ENCODE measurements around the gene IL16.

IL16 gene

DNA sequence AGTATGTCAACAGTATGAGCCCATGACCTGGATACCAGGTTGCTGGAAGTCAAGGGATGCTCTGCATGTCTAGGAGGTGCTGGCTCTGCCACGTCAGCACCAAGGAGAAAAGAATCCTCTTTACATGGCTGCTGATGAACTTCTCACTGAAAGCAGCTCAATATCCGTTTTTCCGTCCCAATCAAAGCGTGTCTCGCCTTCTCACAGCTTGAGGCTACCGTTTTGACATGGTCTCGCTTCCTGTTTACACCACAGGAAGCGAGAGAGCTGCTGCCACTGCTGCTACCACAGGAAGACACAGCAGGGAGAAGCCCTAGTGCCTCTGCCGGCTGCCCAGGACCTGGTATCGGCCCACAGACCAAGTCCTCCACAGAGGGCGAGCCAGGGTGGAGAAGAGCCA lies 100.0 kb downstream of the IL16 start:
- DNase-seq, result no peak

DNA sequence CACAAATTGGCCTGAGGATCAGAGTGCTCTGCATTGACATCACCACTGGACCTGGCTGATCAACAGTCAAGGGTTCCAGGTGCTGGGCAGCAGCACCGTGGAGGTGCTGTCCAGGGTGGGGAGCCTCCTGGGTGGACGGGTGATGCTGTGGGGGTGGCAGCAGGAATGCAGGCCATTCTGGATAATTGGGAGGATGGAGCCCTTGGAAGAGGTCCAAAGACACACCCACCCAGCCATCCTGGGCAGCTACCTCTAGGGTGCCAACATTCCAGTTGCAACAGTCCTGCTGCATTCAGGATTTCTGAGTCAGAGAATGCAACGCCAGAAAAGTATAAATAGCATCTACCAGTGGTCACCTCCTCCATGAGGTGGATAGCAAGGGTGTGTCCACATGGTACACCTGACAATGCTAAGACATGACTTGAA lies 100.5 kb downstream of the IL16 start:
- no peak for DNase-seq

DNA sequence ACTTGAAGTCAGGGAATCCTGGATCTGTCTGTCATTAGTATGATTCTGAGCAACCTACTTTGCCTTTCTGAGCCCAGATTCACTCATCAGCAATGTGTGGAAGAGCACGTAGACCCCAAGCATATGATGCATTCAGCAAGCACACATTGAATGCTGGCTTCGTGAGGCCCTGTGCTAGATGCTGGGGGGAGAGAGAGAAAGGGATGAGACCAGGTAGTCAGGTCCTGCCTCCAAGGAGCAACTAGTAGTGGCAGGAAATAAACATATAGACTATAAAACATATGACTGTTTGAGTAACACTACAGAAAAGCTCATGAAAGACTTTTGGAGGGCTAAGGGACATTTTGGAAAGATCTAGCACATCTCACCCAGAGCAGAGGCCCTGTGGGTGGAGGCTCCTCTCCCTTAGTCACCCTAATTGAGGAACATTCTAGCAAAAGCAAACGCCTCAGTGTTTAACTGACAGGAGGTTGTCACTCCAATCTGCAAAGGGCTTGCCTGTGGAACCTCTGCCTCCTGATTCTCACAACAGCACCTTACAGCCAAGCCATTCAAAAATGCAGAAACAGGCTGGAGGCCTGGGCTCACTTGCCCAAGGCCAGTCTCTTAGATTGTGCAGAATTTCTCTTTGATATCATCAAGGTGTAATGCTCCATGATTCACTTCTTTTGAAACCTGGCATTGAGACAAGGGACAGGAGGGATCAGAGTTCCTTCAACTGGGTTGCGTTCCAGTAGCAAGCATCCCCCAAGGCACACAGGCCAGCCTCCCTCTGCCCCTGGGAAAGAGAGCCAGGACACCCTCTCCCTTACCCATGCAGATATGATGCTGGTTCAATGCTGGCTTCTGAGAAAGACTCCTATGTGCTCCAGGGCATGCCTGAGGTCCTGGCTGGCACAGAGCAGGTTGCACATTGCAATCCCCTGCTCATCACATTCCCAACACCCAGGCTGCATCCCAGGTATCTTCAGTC lies 101.2 kb downstream of the IL16 start:
- no peak for DNase-seq

DNA sequence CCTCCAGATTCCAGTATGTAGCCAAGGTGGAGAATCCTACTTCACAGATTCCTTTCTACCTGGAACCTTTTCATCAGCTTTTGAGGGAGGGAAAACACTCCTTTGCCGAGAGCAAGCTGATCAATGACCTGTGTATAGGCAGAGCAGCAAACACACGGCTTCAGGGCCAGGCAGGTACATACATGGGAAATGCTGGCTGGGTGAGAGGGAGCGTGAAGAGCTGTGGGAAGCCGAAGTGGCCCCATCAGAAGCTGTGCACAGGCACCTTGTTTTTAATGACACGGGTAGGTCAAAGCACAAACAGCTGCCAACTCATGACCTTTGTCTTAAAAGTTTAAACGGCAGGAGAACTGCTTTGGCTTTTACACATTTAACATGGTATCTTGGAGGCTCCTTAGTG lies 101.9 kb downstream of the IL16 start:
- no peak for DNase-seq

DNA sequence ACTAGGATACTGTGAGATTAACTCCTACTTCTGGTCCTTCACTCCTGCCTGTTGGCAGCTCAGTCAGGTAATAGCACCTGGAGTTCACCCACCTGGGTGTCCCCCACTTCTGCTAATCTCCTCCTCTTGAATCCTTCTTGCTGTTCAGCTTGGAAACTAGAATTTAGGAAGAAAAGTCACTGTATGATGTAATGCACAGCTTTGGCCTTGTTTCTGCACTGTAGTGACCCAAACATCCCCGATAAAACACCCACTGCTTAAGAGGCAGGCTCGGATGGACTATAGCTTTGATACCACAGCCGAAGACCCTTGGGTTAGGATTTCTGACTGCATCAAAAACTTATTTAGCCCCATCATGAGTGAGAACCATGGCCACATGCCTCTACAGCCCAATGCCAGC lies 102.5 kb downstream of the IL16 start:
- no peak for DNase-seq

DNA sequence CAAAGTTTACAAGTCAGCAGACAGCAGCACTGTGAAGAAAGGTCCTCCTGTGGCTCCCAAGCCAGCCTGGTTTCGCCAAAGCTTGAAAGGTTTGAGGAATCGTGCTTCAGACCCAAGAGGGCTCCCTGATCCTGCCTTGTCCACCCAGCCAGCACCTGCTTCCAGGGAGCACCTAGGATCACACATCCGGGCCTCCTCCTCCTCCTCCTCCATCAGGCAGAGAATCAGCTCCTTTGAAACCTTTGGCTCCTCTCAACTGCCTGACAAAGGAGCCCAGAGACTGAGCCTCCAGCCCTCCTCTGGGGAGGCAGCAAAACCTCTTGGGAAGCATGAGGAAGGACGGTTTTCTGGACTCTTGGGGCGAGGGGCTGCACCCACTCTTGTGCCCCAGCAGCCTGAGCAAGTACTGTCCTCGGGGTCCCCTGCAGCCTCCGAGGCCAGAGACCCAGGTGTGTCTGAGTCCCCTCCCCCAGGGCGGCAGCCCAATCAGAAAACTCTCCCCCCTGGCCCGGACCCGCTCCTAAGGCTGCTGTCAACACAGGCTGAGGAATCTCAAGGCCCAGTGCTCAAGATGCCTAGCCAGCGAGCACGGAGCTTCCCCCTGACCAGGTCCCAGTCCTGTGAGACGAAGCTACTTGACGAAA lies 103.1 kb downstream of the IL16 start:
- no peak for DNase-seq

DNA sequence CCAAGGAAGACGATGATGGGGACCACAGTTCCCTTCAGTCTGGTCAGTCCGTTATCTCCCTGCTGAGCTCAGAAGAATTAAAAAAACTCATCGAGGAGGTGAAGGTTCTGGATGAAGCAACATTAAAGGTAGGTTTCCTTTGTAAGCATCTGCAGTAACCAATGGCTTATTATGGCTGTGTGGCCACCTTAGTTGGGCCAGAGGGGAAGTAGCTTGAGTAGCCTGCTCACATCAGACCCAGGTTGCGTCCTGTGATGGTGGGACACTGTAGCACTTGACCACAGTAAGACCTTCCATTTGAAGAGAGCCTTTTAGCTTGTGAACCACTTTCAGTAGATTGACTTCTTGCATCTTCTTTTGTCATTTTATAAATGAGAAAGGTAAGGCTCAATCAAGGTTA lies 104.7 kb downstream of the IL16 start:
- no peak for DNase-seq

DNA sequence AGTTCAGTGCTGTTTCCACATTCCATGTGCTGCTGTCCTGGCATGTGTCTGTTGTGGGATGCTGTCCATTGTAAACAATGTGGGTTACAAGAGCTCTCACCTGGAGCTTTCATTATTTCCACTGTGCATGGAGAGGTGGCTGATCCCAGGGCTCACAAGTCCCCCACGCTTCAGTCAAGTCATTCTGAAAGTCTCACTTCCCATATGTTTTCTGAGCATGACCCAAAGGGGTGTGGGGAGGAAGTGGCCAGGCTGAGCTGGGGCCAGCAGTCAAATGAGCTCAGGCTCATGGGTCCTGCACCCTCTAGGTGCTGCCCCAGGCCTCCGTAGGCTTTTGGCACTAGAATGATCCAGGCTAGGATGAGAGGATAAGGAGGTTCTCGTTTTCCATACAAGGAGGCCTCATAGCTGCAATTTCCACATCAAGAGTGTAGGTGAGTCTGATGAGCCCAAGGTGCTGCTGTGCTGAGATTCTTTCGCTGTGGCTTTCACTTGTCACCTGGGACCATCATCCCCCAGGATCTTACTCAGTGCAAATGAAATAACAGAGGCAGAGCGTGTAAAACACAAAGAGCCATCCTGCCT lies 105.2 kb downstream of the IL16 start:
- no peak for DNase-seq

DNA sequence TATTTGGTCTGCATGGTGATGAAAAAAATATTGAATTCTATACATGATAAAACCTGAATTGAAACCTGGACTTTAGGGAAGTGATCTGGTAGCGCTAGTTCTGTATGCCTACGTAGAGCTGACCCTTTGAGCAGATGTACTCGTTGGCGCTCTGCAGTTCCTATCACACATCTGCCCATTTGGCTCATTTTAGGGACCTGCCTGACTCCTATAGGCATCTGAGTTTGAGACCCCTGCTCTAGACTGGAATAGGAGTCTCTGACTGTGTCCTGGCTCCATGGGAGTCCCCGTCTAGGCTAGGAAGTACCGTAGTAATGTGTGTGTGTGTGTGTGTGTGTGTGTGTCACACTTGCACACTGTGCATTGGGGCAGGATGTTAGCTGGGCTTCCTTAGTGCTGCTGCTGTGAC lies 106.0 kb downstream of the IL16 start:
- DNase-seq, result no peak

DNA sequence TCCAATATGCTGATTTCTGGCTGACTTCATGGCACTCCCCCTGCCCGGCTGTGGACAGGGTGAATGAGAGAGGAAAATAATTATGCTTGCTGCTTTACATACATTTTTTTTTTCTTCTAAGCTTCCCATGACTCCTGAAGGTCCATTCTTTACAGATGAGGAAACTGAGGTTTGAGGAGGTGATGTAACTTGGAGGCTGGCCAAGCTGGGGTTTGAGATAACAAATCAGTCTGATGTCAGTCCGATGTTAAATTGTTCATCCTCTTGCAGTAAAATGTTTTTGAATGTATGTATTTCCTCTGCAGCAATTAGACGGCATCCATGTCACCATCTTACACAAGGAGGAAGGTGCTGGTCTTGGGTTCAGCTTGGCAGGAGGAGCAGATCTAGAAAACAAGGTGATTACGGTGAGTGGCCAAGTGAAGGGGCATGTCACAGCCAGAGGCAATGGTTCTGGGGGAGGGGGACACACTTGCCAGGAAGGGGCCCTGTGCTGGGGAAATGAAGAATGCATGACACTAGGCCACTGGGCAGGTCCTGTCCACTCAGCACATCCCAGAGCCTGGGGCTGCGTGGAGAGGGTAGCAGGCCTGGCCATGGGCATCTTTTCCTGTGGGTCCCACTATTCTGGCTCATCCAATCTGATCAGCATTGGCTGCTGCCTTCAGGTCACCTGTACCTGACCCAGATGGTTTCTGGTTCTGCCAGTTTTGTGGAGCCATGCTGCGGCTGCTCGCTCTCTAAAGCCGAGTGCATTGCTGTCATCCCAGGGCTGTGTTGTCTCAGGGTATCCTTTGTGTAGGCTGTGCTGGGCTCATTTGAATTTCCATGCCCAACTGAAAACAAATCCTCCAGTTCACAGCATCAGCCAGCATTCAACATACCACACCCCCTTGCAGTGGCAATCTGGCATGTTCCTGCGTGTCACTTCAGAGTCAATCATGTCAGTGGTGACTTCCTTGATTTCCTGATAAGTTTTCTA lies 106.9 kb downstream of the IL16 start:
- no peak for DNase-seq

DNA sequence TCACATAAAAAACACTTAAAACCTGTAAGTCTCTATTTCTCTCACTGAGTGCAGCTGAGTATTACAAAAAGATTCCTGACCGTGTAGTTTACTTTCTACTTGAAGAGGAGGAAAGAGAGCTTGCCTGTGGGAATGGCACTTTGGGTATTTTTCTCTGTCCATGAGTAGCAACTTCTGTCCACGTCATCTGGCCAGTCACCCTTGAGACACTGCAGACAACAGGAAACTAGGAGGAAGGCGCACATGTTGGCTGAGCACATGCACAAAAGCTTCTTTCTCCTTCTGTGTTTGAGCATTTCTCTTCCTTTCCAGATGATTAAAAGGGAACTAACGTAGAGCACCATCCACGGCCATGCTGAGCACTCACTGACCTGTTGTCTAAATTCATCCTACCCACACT lies 107.5 kb downstream of the IL16 start:
- no peak for DNase-seq

DNA sequence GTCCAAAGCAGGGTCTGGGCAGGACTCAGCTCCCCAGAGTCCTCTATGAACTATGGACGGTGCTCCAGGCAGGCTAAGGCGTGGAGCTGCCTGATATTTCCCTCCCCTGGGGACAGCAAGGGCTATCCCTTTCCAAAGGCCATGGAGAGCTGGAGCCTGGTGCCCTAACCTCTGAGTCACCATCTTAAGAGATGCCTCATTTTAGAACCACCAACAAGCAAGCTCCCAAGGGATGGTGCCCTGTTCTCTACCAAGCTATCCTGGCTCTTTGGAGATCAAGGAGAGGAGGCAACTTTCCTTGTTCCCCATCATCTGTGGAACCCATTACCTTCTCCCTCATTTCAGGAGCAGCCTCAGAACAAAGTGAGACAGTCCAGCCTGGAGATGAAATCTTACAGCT lies 111.6 kb downstream of the IL16 start:
- DNase-seq, result no peak

DNA sequence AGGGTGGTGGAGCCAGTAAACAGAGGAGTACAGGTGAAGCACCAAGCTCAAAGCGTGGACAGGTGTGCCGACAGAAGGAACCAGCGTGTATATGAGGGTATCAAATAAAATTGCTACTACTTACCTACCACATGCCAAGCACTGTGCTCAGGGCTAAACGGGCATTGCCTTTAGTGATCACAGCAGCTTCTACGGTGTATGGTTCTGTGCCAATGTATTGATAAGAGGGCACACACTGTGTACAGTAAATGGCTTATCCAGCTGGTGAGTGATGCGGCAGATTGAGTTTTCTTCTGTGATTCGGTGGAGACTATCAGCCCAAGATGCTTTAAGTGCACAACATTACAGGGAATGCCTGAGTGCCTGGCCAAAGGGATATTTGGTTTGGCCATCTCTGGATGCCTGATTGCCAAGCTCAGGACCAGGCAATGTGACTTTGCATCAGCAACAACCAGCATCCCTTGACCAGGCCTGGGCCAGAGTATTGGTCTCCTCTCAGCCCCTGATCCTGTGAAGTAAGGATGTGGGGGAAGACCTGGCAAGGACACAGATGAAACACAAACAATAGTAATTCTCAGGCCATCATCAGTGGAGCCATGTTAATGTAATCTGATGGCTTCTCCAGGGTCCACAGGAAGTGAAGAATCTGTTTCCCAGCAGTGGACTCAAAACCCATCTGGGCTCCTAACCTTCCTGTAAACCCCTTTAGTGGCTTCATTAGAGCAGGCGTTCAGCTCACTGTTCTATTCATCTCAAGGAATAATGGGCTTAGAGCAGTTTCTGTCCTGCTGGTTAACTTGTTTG lies 113.2 kb downstream of the IL16 start:
- DNase-seq, result no peak

DNA sequence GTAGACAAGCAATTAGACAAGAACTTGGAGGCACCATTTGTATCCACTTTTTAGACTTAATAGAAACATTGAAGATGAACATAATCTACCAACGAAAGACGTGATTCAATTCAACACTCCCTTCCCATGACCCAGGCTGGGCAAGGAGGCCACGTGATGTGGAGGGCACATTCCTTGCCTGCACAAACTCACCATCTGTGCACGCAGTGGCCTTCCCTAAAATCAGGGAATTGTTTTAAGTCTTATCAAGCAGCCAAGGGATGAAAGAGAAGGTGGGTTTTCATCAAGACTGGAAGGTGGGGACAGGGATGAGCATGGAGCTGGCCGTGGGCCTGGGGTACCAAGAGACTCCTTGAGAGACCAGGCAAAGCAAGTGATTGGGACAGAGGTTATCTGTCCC lies 113.8 kb downstream of the IL16 start:
- no peak for DNase-seq

DNA sequence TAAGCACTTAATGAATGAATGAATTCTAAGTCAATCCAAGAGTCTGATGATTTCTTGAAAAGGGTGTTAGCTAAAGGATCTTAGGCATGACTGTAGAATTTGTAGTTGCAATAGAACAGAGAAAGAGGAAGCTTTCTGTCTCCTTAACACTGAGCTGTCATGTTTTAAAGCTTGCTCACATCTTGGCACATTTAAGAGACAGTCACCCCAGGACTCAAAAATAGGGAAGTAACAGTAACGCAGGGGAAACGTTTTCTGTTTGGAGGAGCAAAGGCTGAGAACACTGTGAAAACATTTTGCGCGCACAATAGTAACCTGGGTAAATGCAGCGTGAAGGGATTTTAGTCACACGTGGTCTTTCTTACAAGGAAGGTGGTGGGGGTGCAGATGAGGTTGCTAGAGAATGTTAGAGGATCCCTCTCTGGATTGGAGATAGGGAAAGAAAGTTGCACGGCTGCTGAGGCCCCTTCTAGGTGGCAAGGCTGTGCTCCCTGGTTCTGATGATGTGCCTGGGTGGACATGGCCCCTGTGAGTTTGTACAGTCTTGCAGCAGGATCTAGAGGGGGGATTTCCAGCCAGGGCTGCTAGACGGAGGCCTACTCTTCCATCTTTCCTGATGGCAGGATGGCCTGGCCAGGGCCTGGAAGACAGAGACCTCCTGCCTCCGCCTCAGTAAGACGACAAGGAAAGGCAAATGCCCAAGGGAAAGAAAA lies 115.2 kb downstream of the IL16 start:
- no peak for DNase-seq

DNA sequence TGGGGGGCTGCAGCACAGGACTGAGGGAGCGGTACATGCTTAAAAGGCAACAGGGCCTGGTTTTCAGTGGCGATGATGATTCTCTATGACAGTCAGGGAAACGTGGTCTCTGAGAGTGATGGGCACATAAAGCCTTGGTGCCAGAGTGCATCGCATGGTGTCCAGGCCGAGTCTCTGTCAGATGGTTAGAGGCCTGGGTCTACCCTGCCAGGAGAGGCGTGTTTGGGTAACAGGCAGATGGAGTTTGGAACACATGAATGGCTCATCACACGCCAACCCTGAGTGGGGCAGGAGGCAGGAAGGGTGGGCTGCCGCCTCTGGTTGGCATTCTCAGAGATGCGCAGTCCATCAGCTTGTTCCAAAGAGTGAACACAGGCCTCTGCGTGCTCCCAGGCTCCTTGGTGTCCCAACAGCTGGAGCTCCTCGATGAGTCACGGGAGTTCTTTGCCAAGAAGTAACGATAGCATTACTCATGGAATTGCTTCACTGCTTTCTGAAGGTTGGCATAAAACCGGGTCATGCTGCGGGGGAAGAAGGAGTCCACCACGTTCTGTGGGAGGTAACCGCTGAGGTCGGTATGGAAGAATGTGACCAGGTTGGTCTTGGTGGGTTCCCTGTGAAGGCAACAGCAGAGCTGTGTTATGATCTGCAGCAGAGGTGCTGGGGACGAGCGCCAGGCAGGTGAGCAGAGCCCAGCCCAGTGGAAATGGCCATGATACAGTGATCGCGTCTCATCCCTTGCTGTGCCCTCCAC lies 116.3 kb downstream of the IL16 start:
- DNase-seq, result no peak

DNA sequence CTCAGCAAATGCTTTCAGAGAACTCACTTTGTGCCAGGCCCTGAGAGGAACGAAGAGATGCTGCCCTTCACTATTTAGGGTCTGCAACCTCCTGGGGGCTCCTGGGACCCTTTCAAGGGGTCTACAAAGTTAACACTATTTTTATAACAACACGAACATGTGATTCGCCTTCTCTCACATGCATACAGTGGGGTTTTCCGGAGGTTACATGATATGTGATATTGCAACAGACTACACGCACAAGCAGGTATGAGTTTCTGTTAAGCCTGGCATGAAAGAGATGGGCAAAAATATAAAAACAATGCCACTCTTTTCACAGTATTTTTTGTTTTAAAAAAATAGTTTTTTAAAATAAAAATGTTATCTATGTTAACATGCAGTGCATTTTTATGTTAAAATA lies 117.0 kb downstream of the IL16 start:
- no peak for DNase-seq

DNA sequence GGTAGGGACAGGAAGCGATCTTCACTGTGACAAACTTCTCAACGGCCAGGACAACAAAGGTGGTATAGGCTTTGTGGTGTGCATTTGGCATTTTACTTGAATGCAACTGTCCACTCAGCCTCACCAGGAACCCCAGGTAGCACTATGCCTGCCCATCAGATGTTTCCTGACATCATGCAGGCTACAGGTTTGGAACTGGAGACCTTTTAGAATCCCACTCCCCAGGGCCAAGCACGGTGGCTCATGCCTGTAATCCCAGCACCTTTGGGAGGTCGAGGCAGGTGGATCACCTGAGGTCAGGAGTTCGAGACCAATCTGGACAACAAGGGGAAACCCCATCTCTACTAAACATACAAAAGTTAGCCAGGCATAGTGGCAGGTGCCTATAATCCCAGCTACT lies 117.7 kb downstream of the IL16 start:
- DNase-seq, result no peak

DNA sequence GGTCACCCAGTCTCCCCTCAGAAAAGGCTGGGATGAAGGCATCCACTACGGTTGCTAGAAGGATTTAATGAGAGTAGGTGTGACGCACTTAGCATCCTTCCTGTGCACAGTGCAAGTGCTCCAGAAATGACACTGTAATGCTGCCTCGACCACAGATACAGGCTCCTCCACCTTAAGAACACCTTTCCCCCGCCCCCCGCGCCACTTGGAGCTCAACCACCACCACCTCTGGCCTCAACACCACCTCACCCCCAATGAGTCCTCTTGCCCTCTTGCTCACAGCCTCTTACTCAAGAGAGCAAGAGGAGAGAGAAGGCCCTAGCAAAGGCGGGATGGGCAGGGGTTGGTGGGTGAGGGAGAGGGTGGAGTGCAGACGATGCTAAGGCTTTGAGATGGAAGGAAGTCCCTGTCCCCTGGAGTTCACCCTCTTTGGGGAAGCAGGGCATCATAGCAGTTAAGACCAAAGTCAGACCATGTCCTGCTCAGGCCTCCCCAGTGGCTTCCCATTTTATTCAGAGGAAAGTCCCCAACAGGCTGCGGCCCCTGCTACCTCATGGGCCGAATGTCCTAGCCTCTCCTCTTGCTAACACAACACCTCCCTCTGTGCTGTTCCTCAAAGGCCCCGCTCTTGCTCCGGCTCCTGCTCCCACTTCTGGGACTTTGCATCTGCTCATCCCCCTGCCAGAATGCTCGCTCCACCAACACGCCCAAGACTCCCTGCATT lies 118.9 kb downstream of the IL16 start:
- no peak for DNase-seq

DNA sequence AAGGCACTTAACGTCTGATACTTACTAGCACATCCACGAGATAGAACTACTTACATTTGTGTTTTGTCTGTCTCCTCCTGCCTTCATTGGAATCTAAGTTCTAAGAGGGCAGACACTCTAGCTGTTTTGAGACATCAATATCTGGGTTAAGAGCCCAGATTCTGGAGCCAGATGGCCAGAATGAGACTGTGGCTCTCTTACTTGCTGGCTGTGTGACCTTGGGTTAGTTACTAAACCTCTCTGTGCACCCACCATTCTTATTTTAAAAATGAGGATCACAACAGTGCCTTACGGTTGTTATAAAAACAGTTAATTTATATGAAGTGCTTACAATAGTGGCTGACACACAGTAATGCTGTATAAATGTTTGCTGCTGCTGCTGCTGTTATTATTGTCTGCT lies 119.6 kb downstream of the IL16 start:
- no peak for DNase-seq

All from DMS79 treated with DMSO at 0.1 percent for 48 hours (cell line).